ENCODE data around the gene CPNE1.

GRCh38 chr20:35690265-35690664 is 25.6 kb upstream of the CPNE1 start:
- no peak for TF ChIP-seq POLR2A (IDR thresholded peaks at IDR 0.05)
- TF ChIP-seq CTCF (IDR thresholded peaks at IDR 0.05): no peak

Measured in lower leg skin (tissue), 3 donors.